ENCODE results near the gene AR. TPM values are rescaled to one million over a fixed set of nuclear protein-coding genes. Genes with fewer than 3 reads are reported as not detected.

AR gene
- polyA plus RNA-seq, 1 donor from 2014 or later, result 1.1 TPM

DNA sequence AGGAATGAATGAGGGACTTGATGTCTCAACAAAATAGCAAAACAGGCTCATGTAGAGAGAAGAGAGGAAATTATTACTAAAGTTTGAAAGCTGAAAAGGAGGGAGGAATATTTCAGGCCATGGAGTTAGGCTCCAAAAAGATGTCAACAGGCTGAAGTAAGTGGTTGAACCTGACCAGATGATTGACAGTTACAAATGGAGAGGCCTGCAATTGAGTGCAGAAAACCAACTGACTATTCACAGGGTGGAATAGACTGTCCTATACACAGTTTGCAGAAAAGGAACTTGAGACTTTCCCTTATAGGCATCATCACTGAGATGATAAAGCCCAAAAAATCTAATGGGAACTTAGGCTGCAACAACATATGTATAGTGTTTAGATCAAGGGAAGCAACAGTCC is 233.3 kb downstream of the AR start:
- TF ChIP-seq EZH2 (IDR thresholded peaks at IDR 0.05; ENCODE audit: borderline replicate concordance, insufficient read depth, low read length, poor library complexity, severe bottlenecking) (no peak), POLR2AphosphoS5 (IDR thresholded peaks at IDR 0.05) (no peak), TAF1 (IDR thresholded peaks at IDR 0.05; ENCODE audit: low read depth) (no peak), EP300 (conservative IDR thresholded peaks at IDR 0.05; ENCODE audit: poor library complexity, severe bottlenecking) (no peak), RAD21 (conservative IDR thresholded peaks at IDR 0.05) (no peak), SMC3 (conservative IDR thresholded peaks at IDR 0.05; ENCODE audit: poor library complexity) (no peak)
- TF ChIP-seq, protein P1, sequence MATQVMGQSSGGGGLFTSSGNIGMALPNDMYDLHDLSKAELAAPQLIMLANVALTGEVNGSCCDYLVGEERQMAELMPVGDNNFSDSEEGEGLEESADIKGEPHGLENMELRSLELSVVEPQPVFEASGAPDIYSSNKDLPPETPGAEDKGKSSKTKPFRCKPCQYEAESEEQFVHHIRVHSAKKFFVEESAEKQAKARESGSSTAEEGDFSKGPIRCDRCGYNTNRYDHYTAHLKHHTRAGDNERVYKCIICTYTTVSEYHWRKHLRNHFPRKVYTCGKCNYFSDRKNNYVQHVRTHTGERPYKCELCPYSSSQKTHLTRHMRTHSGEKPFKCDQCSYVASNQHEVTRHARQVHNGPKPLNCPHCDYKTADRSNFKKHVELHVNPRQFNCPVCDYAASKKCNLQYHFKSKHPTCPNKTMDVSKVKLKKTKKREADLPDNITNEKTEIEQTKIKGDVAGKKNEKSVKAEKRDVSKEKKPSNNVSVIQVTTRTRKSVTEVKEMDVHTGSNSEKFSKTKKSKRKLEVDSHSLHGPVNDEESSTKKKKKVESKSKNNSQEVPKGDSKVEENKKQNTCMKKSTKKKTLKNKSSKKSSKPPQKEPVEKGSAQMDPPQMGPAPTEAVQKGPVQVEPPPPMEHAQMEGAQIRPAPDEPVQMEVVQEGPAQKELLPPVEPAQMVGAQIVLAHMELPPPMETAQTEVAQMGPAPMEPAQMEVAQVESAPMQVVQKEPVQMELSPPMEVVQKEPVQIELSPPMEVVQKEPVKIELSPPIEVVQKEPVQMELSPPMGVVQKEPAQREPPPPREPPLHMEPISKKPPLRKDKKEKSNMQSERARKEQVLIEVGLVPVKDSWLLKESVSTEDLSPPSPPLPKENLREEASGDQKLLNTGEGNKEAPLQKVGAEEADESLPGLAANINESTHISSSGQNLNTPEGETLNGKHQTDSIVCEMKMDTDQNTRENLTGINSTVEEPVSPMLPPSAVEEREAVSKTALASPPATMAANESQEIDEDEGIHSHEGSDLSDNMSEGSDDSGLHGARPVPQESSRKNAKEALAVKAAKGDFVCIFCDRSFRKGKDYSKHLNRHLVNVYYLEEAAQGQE (IDR thresholded peaks at IDR 0.05; ENCODE audit: borderline replicate concordance), result no peak

DNA sequence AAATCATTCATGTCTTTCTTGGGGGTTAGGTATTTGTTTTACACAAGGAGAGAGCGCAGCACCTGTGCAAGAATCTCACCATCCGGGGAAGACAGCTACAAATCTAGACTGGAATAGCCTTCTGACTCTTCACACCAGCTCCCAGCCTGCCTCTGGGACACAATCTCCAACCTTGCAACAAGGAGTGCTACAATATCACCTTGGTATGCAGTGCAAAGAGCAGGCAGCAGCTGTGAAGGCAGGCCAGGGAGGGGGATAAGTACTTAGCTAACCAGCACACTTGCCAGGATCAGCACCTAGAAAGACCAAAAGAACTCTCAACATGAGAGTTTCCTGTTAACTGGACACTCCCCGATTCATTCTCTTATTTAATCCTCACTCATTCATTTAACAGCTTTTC is 235.3 kb downstream of the AR start:
- no peak overlapping the region for H2AFZ ChIP-seq (ENCODE audit: low read depth, low read length)
- no peaks in the 10 kb centered on the region for H3F3A ChIP-seq (ENCODE audit: insufficient read depth, low read length, poor library complexity, severe bottlenecking)
- H3K9me3 ChIP-seq (ENCODE audit: low read length), result no peaks in the 10 kb centered on the region
- H3K27me3 ChIP-seq (ENCODE audit: insufficient read depth, low read depth, low read length), result no peaks in the 10 kb centered on the region
- H3K9me2 ChIP-seq (ENCODE audit: insufficient read depth, low read length), result no peaks in the 10 kb centered on the region
- no peak overlapping the region for H3K9ac ChIP-seq (ENCODE audit: low read length)
- TF ChIP-seq SMC3 (conservative IDR thresholded peaks at IDR 0.05; ENCODE audit: poor library complexity) (no peak), TAF1 (IDR thresholded peaks at IDR 0.05; ENCODE audit: low read depth) (no peak), POLR2AphosphoS5 (IDR thresholded peaks at IDR 0.05) (no peak), EP300 (conservative IDR thresholded peaks at IDR 0.05; ENCODE audit: poor library complexity, severe bottlenecking) (no peak), MXI1 (conservative IDR thresholded peaks at IDR 0.05; ENCODE audit: poor library complexity, severe bottlenecking) (no peak), EZH2 (IDR thresholded peaks at IDR 0.05; ENCODE audit: borderline replicate concordance, insufficient read depth, low read length, poor library complexity, severe bottlenecking) (no peak), RAD21 (conservative IDR thresholded peaks at IDR 0.05) (no peak)
- TF ChIP-seq, protein P2, sequence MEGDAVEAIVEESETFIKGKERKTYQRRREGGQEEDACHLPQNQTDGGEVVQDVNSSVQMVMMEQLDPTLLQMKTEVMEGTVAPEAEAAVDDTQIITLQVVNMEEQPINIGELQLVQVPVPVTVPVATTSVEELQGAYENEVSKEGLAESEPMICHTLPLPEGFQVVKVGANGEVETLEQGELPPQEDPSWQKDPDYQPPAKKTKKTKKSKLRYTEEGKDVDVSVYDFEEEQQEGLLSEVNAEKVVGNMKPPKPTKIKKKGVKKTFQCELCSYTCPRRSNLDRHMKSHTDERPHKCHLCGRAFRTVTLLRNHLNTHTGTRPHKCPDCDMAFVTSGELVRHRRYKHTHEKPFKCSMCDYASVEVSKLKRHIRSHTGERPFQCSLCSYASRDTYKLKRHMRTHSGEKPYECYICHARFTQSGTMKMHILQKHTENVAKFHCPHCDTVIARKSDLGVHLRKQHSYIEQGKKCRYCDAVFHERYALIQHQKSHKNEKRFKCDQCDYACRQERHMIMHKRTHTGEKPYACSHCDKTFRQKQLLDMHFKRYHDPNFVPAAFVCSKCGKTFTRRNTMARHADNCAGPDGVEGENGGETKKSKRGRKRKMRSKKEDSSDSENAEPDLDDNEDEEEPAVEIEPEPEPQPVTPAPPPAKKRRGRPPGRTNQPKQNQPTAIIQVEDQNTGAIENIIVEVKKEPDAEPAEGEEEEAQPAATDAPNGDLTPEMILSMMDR (IDR thresholded peaks at IDR 0.05; ENCODE audit: poor library complexity, severe bottlenecking), result no peak
- TF ChIP-seq, protein P1 (IDR thresholded peaks at IDR 0.05; ENCODE audit: borderline replicate concordance), result no peak
- no peak overlapping the region for H3K4me2 ChIP-seq (ENCODE audit: low read length)
- H3K4me3 ChIP-seq (ENCODE audit: low read length), result no peak overlapping the region
- H3K79me2 ChIP-seq (replicated peaks; ENCODE audit: insufficient read depth, low read length), result no peaks in the 10 kb centered on the region
- no peak overlapping the region for H3K27ac ChIP-seq (ENCODE audit: low read length)
- no peaks in the 10 kb centered on the region for H3K36me3 ChIP-seq (ENCODE audit: insufficient read depth, low read length)
- H4K20me1 ChIP-seq (ENCODE audit: insufficient read depth), result no peaks in the 10 kb centered on the region

More for the DNA sequence above, 233.3 kb downstream of the AR start:
- no peaks in the 10 kb centered on the region for H3F3A ChIP-seq (ENCODE audit: insufficient read depth, low read length, poor library complexity, severe bottlenecking)
- H3K27ac ChIP-seq (ENCODE audit: low read length), result no peak overlapping the region
- H4K20me1 ChIP-seq (ENCODE audit: insufficient read depth), result no peaks in the 10 kb centered on the region
- no peak overlapping the region for H3K4me3 ChIP-seq (ENCODE audit: low read length)
- H3K4me2 ChIP-seq (ENCODE audit: low read length), result no peak overlapping the region
- H3K9me3 ChIP-seq (ENCODE audit: low read length), result no peaks in the 10 kb centered on the region
- H3K27me3 ChIP-seq (ENCODE audit: insufficient read depth, low read depth, low read length), result no peaks in the 10 kb centered on the region
- no peaks in the 10 kb centered on the region for H3K9me2 ChIP-seq (ENCODE audit: insufficient read depth, low read length)
- H3K36me3 ChIP-seq (ENCODE audit: insufficient read depth, low read length), result no peaks in the 10 kb centered on the region
- H3K9ac ChIP-seq (ENCODE audit: low read length), result no peak overlapping the region
- H3K79me2 ChIP-seq (replicated peaks; ENCODE audit: insufficient read depth, low read length), result no peaks in the 10 kb centered on the region
- H2AFZ ChIP-seq (ENCODE audit: low read depth, low read length), result no peak overlapping the region

Data from neural cell (in vitro differentiated cells).